Adrenal gland (tissue), 12 donors: ENCODE data around the gene LRRC8C. TPM values are rescaled to one million over a fixed set of nuclear protein-coding genes. Genes with fewer than 3 reads are reported as not detected.

Experiments
- DNase-seq, 7 donors: peaks; one replicate each; pipeline ENCODE4 v3.0.0-alpha.2; 2019 to 2020
- H3K27ac ChIP-seq, 5 donors: fragments of 200-600 bp; sonication (generic) in 4 of 5; 1 replicate in 3 of 5; 2 replicates in 2 of 5; pipeline versions ENCODE4 v1.5.1 to v1.8.0; 2016 to 2020; ENCODE audit warnings: mild to moderate bottlenecking in 1 of 5
- H3K27me3 ChIP-seq: fragments of 200-600 bp; 2 replicates; pipeline ENCODE4 v1.8.0; 2021
- H3K36me3 ChIP-seq, 2 donors: fragments of 200-600 bp; replicated peaks in 1 of 2; 1 replicate in 1 of 2; 2 replicates in 1 of 2; pipeline versions ENCODE4 v1.5.1 to v1.8.0; 2018 to 2022
- H3K4me1 ChIP-seq, 2 donors: fragments of 200-600 bp; replicated peaks in 1 of 2; 1 replicate in 1 of 2; 2 replicates in 1 of 2; pipeline versions ENCODE4 v1.5.1 to v1.8.0; 2018 to 2021
- H3K4me3 ChIP-seq, 4 donors: fragments of 200-600 bp; sonication (generic) in 3 of 4; one replicate each; pipeline ENCODE4 v1.5.1; 2016 to 2018
- H3K9me3 ChIP-seq, 3 donors: fragments of 200-600 bp; sonication (generic) in 1 of 3; replicated peaks in 1 of 3; 1 replicate in 2 of 3; 2 replicates in 1 of 3; pipeline versions ENCODE4 v1.5.1 to v1.8.0; 2016 to 2021
- POLR2A ChIP-seq, 2 donors: fragments of 450-650 bp; IDR thresholded peaks; one replicate each; pipeline ENCODE4 v1.6.1; 2017; ENCODE audit warnings: antibody characterized with exemption in 2 of 2, mild to moderate bottlenecking in 2 of 2, moderate library complexity in 1 of 2
- WGBS, 4 donors: extraction: QIAGEN DNeasy Blood & Tissue Kit in 2 of 4; methylation state at CpG; one replicate each; pipeline versions ENCODE4 v1.1.5 to v1.1.7; 2013 to 2017; 5-methylcytosine and 5-hydroxymethylcytosine counted together
- intact Hi-C, 2 donors: fragments of 100-400 bp; cut with DNase I; formaldehyde crosslinking; loops; one replicate each; pipeline versions ENCODE4 v1.14.1 to v1.15.0; 2022 to 2023
- polyA plus RNA-seq, 3 donors: library from polyadenylated mRNA; stranded (reverse); fragments of 200-250 nt in 2 of 3; fragments of 350-450 nt in 1 of 3; fragmentation: Illumina TruSeq in 1 of 3; extraction: RNeasy Lipid Tissue Mini Kit (QIAGEN cat#74804) in 1 of 3; gene quantifications; one replicate each; pipeline ENCODE4 v1.2.3, GENCODE V29; 2013 to 2014
- total RNA-seq, 9 donors: library from RNA; depleted of rRNA in 4 of 9; stranded (reverse); fragments of >200 nt in 4 of 9; fragments of 120-200 nt in 1 of 9; fragmentation: NEBNext Ultra II Directional in 1 of 9; extraction: Animal tissue kit (Norgen Biotek cat#: 25700) in 1 of 9; gene quantifications; one replicate each; pipeline versions ENCODE4 v1.1.0 to v1.2.4, GENCODE V29; 2013 to 2023
- TF ChIP-seq, protein P1 (sequence below), 6 experiments: fragments of 450-650 bp in 4 of 6; fragments of 200-600 bp in 2 of 6; sonication (generic) in 1 of 6; IDR thresholded peaks; 1 replicate in 5 of 6; 2 replicates in 1 of 6; pipeline versions ENCODE4 v1.5.1 to v1.8.0; 2016 to 2021; ENCODE audit warnings: antibody characterized with exemption in 6 of 6, mild to moderate bottlenecking in 2 of 6, moderate library complexity in 1 of 6
- donor health status: healthy with polysubstance abuse.
- donor health status: Bipolar disorder and iron deficiency.
- donor health status: DM: yes; HTN: yes; CAD: no.
- donor health status: DM: no; HTN: no; CAD: no.
- donor health status: DM: no; HTN: no; CAD: no.
- donor health status: DM: yes; HTN: yes; CAD: no.

The LRRC8C gene
- total and polyA plus RNA-seq, 12 donors: 6.5 to 33.6 (median 11.9) TPM

DNA sequence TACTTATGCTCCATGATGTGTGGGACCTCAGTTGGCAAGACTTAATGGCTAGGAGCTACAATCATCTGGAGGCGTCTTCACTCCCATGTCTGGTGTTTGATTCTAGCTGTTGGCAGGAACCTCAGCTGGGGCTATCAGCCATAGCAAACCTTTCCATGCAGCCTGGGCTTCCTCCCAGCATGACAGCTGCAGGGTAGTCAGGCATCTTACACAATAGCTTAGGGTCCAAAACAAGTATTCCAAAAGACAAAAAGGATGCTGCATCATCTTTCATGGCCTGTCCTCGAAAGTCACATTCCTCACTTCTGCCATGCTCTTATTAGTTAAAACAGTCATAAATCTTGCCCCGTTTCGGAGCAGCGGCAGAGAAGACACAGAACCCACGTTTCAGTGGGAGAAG, 90.9 kb downstream of the LRRC8C start:
- Histone ChIP-seq H3K27me3 (no peaks in the 10 kb centered on the region), H3K9me3 (no peaks in the 10 kb centered on the region), H3K27ac (peak overlapping the region in 2 of 5 donors; percentile 9 to 24), H3K36me3 (no peaks in the 10 kb centered on the region), H3K4me1 (peaks cover 0 to 23% of the 10 kb centered on the region in 2 donors), H3K4me3 (no peak overlapping the region)
- 36 to 59% (median 51%) methylated on average over 6 of the region's 6 CpGs for WGBS, 4 donors
- intact Hi-C loops: no loop called here
- DNase-seq: peak in 1 of 7 donors; percentile 19
- no peak for TF ChIP-seq POLR2A (IDR thresholded peaks at IDR 0.05)
- TF ChIP-seq, protein P1, sequence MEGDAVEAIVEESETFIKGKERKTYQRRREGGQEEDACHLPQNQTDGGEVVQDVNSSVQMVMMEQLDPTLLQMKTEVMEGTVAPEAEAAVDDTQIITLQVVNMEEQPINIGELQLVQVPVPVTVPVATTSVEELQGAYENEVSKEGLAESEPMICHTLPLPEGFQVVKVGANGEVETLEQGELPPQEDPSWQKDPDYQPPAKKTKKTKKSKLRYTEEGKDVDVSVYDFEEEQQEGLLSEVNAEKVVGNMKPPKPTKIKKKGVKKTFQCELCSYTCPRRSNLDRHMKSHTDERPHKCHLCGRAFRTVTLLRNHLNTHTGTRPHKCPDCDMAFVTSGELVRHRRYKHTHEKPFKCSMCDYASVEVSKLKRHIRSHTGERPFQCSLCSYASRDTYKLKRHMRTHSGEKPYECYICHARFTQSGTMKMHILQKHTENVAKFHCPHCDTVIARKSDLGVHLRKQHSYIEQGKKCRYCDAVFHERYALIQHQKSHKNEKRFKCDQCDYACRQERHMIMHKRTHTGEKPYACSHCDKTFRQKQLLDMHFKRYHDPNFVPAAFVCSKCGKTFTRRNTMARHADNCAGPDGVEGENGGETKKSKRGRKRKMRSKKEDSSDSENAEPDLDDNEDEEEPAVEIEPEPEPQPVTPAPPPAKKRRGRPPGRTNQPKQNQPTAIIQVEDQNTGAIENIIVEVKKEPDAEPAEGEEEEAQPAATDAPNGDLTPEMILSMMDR (IDR thresholded peaks at IDR 0.05): no peak

DNA sequence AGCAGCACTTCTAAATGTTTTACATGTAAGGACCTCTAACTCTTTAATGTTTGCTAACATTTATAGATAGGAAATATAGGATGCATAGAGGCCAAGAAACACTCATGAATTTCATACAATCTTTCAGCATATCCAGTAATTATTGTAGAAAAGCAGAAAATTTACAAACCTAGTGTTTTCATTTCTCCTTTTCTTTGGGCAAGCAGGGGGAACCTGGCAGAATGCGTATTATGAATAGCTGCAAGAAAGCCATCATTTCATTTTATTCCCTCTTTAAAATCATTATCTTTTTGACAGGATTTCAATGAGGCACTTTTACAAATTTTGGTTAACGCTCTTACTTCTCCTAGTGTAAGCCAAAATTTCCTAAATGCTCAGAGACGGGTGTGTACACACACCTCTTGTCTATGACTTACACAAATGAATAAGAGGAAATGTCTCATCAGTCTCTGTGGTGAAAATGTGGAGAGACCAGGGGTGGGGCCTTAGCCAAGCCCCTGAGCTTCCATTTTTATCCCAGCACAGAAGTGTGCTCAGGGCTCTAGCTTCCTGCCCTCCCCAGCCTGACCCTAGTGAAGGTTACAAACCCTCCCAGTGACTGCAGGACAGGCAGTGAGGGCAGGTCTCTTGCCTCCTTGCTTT, 91.6 kb downstream of the LRRC8C start:
- Histone ChIP-seq H3K4me3 (no peak overlapping the region), H3K4me1 (peaks cover 0 to 17% of the 10 kb centered on the region in 2 donors), H3K36me3 (no peaks in the 10 kb centered on the region), H3K9me3 (no peaks in the 10 kb centered on the region), H3K27ac (peak overlapping the region in 2 of 5 donors; percentile 9 to 24), H3K27me3 (no peaks in the 10 kb centered on the region)
- TF ChIP-seq, protein P1 (IDR thresholded peaks at IDR 0.05): no peak
- TF ChIP-seq POLR2A (IDR thresholded peaks at IDR 0.05): no peak
- intact Hi-C loops: no loop called here
- DNase-seq: peak in 2 of 7 donors; percentile 22 to 35
- WGBS, 4 donors: 61 to 77% (median 71%) methylated on average over 3 of the region's 3 CpGs

DNA sequence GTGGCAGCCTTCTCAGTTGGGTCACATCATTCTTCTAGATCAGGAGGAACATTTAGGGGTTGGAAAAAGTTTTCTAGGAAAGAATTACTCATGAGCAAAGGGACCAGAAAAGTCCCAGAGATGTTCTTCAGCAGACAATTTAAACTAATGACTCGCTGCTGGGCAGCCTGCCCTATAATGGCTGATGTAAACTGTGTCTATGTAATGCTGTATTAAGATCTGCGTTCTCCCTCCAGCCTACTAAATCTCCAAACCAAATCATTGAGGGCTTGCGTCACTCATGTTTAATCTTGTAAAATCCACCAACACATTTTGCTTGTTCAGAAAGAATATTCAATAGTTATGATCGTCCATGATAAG, 92.1 kb downstream of the LRRC8C start:
- Histone ChIP-seq H3K36me3 (no peaks in the 10 kb centered on the region), H3K4me3 (no peak overlapping the region), H3K27ac (peak overlapping the region in 1 of 5 donors; percentile 24), H3K27me3 (no peaks in the 10 kb centered on the region), H3K4me1 (peaks cover 0 to 12% of the 10 kb centered on the region in 2 donors), H3K9me3 (no peaks in the 10 kb centered on the region)
- DNase-seq: peak in 1 of 7 donors; percentile 23
- TF ChIP-seq, protein P1 (IDR thresholded peaks at IDR 0.05): no peak
- no peak for TF ChIP-seq POLR2A (IDR thresholded peaks at IDR 0.05)
- intact Hi-C loops: no loop called here
- 71 to 90% (median 77%) methylated on average over 4 of the region's 4 CpGs for WGBS, 4 donors

DNA sequence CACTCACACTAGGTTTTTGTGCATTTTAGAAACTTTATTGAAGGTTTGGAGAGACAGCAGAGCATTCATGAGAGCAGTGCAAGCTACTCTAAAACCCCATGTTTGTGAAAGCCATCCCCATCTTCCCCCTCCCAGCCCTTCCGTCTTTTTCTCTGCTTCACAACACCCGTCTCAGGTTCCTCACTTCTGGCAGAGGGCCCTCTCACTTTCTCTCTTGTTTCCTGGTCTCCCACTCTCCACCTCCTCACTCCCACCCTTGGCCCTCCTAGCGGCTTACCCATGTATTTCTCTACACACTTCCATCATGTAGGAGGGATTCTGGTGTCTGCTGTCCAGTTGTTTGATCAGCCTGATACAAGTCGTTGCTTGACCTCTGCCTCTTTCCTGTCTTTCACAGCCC, 92.7 kb downstream of the LRRC8C start:
- Histone ChIP-seq H3K27ac (no peak overlapping the region), H3K27me3 (no peaks in the 10 kb centered on the region), H3K4me3 (no peak overlapping the region), H3K36me3 (no peaks in the 10 kb centered on the region), H3K9me3 (no peaks in the 10 kb centered on the region), H3K4me1 (peaks cover 0 to 7% of the 10 kb centered on the region in 2 donors)
- 72 to 85% (median 81%) methylated on average over 4 of the region's 4 CpGs for WGBS, 4 donors
- intact Hi-C loops: no loop called here
- DNase-seq: no peak
- TF ChIP-seq, protein P1 (IDR thresholded peaks at IDR 0.05): no peak
- no peak for TF ChIP-seq POLR2A (IDR thresholded peaks at IDR 0.05)
